RWPE2 (cell line): Measurements from ENCODE around the gene ACBD4.

Experiments
- ATAC-seq: fragments of 200-7000 bp; cut with Tn5 transposase; 3 replicates; pipeline ENCODE4 v1.9.1; 2021; ENCODE audit warnings: low read depth
- DNase-seq: peaks from one replicate; pipeline ENCODE4 v3.0.0-alpha.2; 2020; ENCODE audit warnings: low spot score
- H3K27ac ChIP-seq: fragments of 450-650 bp; 2 replicates; pipeline ENCODE4 v1.5.1; 2017; ENCODE audit warnings: mild to moderate bottlenecking; ENCODE audit not compliant: poor library complexity, severe bottlenecking
- H3K27me3 ChIP-seq: fragments of 250-450 bp; sonication (Bioruptor Pico); 2 replicates; pipeline ENCODE4 v1.5.1; 2021; ENCODE audit warnings: mild to moderate bottlenecking, moderate library complexity; ENCODE audit not compliant: insufficient read depth, poor library complexity, severe bottlenecking
- H3K36me3 ChIP-seq: fragments of 250-450 bp; sonication (Bioruptor Pico); 2 replicates; pipeline ENCODE4 v1.5.1; 2020; ENCODE audit warnings: low read depth, mild to moderate bottlenecking, moderate library complexity
- H3K4me1 ChIP-seq: fragments of 250-450 bp; sonication (Bioruptor Pico); 2 replicates; pipeline ENCODE4 v1.5.1; 2021; ENCODE audit warnings: mild to moderate bottlenecking, moderate library complexity; ENCODE audit not compliant: insufficient read depth, poor library complexity, severe bottlenecking
- H3K4me3 ChIP-seq: fragments of 250-450 bp; sonication (Bioruptor Pico); 2 replicates; pipeline ENCODE4 v1.5.1; 2021; ENCODE audit warnings: mild to moderate bottlenecking, moderate library complexity; ENCODE audit not compliant: severe bottlenecking
- H3K9me3 ChIP-seq: fragments of 250-450 bp; sonication (Bioruptor Pico); 2 replicates; pipeline ENCODE4 v1.5.1; 2021; ENCODE audit warnings: mild to moderate bottlenecking, moderate library complexity; ENCODE audit not compliant: severe bottlenecking
- TF ChIP-seq, protein P1 (sequence below): fragments of 450-650 bp; IDR thresholded peaks from one replicate; pipeline ENCODE4 v1.5.1; 2017; ENCODE audit warnings: mild to moderate bottlenecking, moderate library complexity; ENCODE audit not compliant: poor library complexity, severe bottlenecking

ACBD4 gene

GRCh38 chr17:45093444-45094110 is 41.9 kb upstream of the ACBD4 start:
- Histone ChIP-seq H3K4me1 (peaks cover 17% of the 10 kb centered on the region), H3K27ac (peak overlapping the region; percentile 81), H3K9me3 (no peaks in the 10 kb centered on the region), H3K27me3 (no peaks in the 10 kb centered on the region), H3K4me3 (no peak overlapping the region), H3K36me3 (peaks cover 91% of the 10 kb centered on the region)
- DNase-seq (no peak), ATAC-seq (no peak)
- TF ChIP-seq, protein P1, sequence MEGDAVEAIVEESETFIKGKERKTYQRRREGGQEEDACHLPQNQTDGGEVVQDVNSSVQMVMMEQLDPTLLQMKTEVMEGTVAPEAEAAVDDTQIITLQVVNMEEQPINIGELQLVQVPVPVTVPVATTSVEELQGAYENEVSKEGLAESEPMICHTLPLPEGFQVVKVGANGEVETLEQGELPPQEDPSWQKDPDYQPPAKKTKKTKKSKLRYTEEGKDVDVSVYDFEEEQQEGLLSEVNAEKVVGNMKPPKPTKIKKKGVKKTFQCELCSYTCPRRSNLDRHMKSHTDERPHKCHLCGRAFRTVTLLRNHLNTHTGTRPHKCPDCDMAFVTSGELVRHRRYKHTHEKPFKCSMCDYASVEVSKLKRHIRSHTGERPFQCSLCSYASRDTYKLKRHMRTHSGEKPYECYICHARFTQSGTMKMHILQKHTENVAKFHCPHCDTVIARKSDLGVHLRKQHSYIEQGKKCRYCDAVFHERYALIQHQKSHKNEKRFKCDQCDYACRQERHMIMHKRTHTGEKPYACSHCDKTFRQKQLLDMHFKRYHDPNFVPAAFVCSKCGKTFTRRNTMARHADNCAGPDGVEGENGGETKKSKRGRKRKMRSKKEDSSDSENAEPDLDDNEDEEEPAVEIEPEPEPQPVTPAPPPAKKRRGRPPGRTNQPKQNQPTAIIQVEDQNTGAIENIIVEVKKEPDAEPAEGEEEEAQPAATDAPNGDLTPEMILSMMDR, result no peak

GRCh38 chr17:45096141-45096540 is 39.3 kb upstream of the ACBD4 start:
- Histone ChIP-seq H3K27ac (no peak overlapping the region), H3K9me3 (no peaks in the 10 kb centered on the region), H3K4me3 (no peak overlapping the region), H3K4me1 (peaks cover 17% of the 10 kb centered on the region), H3K27me3 (no peaks in the 10 kb centered on the region), H3K36me3 (peaks cover 88% of the 10 kb centered on the region)
- DNase-seq, result no peak
- TF ChIP-seq, protein P1, result peak; percentile 69
- no peak for ATAC-seq

- no peak for ATAC-seq
- TF ChIP-seq, protein P1, result no peak
- DNase-seq, result no peak
- Histone ChIP-seq H3K27ac (no peak overlapping the region), H3K36me3 (peaks cover 85% of the 10 kb centered on the region), H3K4me1 (peaks cover 15% of the 10 kb centered on the region), H3K27me3 (no peaks in the 10 kb centered on the region), H3K9me3 (no peaks in the 10 kb centered on the region), H3K4me3 (no peak overlapping the region)
Measured at GRCh38 chr17:45096926-45097325, 38.6 kb upstream of the ACBD4 start.

DNA sequence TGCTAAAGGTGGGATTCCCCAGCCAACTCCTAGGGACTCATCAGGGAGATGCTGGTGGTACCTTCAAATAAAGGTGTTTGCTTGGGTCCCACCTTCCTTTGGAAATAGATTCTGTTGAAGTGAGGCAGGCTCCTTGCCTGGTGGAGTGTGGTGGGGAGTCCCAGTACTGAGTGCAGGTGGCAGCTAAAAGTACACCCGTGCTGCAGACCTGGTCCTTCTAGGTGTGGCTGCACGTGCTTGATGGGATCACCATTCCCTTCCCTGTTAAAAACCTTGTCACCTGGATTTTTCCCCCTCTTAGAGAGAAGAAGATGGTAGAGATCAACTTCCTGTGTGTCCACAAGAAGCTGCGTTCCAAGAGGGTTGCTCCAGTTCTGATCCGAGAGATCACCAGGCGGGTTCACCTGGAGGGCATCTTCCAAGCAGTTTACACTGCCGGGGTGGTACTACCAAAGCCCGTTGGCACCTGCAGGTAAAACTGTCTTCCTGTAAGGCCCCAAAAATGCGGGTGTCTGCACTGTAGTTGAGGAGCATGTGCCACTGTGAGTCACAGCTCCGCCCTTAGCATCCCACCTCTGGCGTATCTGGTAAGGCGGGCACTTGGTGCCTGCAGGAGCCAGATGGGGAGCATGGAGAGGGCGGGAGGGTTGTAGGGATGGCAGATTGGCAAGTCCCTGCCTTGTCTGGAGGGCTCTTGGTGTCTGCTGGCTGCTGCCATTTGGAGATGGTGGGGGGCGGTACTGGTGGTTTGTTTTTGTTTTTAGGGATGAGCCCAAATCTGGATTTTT is 37.2 kb upstream of the ACBD4 start:
- peak overlapping the region; percentile 12 for H3K27ac ChIP-seq
- ATAC-seq (0 out of 3 replicates have a peak, but pooled peaks have one; percentile 28), DNase-seq (no peak)

More for the DNA sequence above, 37.2 kb upstream of the ACBD4 start:
- TF ChIP-seq, protein P1, result no peak
- no peak overlapping the region for H3K4me3 ChIP-seq
- no peaks in the 10 kb centered on the region for H3K9me3 ChIP-seq
- H3K4me1 ChIP-seq, result peaks cover 4% of the 10 kb centered on the region
- no peaks in the 10 kb centered on the region for H3K27me3 ChIP-seq
- H3K36me3 ChIP-seq, result peaks cover 93% of the 10 kb centered on the region
